CD1c-positive myeloid dendritic cell (primary cell): ENCODE data around the gene GLIS1.

Source experiments
- DNase-seq: peaks from one replicate; pipeline ENCODE4 v3.0.0-alpha.2; 2016; ENCODE audit errors: extremely low spot score

GLIS1 gene

GRCh38 chr1:53495633-53496345, 243.2 kb downstream of the GLIS1 start:
- no peak for DNase-seq

- DNase-seq: no peak
These were observed 248.6 kb downstream of the GLIS1 start for GRCh38 chr1:53490351-53490750.

DNA sequence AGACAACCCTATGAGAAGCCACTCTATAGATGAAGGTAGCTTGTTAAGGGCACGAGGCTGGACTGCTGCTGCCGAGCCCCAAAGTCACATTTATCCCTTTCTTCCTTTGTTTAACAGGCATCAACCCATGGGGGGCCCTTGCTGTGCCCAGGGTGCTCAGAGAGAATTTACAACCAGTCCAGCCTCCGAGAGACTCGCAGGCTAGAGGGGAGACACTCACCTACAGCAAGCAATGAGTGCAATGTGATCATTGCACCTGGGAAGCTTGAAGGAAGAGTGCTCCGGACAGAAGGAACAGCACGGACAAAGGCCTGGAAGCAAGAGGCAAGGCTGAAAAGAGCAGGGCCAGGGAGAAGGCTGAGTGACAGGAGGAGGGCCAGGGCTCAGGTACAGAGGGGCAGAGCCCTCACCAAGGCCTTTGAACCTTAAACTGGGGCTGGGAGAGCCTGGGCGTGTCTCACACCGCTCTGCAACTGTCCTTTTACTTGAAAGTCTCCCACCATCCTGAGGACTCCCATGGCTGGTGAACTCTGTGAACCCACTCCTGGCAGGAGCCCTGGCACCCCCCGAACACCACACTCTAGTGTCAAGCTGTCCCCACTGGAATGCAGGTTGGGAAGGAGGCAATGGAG, 252.5 kb downstream of the GLIS1 start:
- DNase-seq: no peak

GRCh38 chr1:53485478-53486394, 253.2 kb downstream of the GLIS1 start:
- peak; percentile 56 for DNase-seq

GRCh38 chr1:53484705-53485477, 254.1 kb downstream of the GLIS1 start:
- no peak for DNase-seq

- no peak for DNase-seq
These were observed 255.3 kb downstream of the GLIS1 start for GRCh38 chr1:53483656-53484055.

GRCh38 chr1:53483170-53483569, 255.8 kb downstream of the GLIS1 start:
- no peak for DNase-seq

GRCh38 chr1:53482441-53483153, 256.4 kb downstream of the GLIS1 start:
- DNase-seq: no peak

DNA sequence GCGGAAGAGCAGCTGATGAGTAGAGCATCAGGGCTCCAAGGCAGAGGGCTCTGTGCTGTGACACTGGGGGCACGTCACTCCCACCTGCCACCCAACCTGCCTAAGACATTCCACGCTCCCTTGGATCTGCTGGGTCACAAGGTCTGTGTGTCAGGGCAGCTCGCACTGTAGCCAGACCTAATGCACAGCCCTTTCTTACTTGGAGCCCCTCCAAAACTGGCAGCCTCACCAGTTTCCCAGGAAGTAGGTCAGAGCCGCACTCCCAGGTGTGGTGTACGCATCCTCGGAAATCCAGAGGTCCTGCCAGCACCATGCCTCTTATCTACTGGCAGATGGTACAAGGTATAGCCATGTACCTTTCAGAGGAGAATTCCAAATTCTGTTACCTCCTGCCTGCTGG, 257.5 kb downstream of the GLIS1 start:
- DNase-seq: no peak

DNA sequence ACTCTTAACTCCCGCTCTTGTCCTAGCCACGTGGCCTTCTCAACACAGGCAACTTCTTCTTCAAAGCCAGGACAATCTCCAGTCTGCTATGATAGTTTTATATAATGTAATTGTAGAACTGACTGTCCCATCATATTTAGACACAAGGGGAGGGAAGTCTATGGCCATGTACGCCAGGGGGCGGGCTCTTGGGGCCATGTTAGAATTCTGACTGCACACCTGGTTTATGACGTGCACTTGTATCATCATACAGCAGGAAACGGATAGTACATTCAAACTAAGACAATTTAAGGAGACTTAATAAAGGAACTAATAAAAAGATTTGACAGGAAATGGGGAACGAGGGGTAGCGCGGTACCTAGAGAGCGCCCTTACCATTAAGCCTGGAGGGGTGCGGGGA, 258.3 kb downstream of the GLIS1 start:
- no peak for DNase-seq

DNA sequence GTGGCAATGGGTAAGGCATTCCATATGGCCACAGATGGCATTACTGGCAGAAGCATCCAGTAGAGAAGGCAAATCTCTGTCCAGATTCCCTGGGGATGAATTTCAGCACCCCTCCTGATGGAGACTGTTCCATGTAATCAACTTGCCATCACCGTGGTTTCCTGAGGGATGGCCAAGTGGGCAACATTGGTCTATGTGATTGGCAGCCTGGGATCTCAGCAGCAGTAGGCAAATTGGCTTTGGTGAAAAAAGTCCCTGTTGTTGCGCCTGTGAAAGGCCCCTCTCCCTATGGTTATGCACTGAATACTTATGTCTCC, 260.5 kb downstream of the GLIS1 start:
- no peak for DNase-seq

DNA sequence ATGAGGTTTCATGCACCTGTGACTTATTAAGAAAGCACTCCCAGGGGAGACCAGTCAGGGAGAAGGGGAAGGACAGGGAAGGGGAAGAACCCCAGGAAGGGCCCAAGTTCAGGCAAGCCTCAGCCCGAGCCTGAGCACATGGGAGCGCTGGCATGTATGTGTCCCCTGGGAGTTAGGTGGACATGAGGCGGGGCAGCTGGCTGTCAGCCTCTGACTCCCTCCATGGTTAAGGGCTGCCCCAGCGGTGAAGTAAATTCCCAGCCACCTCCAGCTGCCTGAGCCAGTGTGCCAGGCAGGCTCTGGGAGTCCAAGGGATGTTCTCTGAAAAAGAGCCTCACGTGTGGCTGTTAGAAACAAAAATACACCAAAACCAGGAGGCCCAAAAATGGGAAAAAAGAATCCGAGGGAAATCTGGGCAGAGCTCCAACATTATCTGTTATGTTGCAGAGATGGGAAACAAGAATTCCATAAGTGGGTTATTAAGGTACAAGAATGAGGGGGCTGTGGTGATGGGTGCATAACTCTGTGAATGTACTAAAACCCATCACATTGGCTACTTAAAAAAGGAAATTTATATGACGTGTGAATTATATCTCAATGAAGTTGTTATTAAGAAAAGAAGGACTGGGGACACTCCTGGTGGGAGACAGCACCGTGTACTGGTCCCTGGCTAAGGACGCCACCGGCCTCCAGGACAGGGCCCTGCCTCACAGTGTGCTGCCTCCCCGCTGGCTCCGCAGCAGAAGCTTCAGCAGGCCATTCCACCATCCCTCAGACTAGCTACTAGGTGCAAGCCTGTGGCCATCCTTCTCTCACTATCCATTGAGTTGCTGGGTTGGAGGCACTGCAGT, 261.1 kb downstream of the GLIS1 start:
- DNase-seq: no peak

- no peak for DNase-seq
These were observed 262.4 kb downstream of the GLIS1 start for GRCh38 chr1:53476579-53476978.

- DNase-seq: no peak
These were observed 263.3 kb downstream of the GLIS1 start for GRCh38 chr1:53475664-53476063.

DNA sequence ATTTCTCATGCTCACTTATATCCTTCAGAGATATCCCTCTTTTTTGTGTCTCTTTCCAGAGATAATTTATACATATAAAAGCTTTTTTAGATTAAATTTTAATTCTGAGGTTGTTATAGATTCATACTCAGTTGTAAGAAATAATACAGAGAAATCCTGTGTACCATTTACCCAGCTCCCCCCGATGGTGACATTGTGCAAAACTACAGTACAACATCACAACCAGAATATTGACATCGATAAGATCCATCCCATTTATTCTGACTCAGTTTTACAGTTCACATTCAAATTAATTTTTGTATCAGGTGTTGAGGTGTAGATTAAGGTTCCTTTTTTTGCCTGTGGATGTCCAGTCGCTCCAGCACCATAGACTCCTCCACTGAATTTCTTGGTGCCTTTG, 265.5 kb downstream of the GLIS1 start:
- no peak for DNase-seq

DNA sequence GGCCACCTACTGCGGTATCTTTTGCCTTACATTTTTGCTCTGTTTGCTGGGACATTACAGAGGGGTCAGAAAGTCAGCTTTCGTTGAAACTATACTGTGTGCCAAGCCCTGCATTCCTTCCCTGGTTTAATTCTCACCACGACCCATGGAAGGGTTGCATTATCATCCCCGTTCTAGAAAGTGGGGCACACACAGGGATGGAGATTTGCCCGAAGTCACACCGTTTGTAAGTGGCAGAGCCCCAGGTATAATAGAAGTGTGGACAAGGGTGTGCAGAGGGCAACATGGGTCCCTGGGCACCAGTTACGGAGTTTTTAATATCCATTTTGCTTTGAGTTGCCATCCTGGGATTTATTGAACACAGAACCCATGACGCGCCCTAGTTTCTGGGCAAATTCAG, 268.0 kb downstream of the GLIS1 start:
- DNase-seq: no peak

DNA sequence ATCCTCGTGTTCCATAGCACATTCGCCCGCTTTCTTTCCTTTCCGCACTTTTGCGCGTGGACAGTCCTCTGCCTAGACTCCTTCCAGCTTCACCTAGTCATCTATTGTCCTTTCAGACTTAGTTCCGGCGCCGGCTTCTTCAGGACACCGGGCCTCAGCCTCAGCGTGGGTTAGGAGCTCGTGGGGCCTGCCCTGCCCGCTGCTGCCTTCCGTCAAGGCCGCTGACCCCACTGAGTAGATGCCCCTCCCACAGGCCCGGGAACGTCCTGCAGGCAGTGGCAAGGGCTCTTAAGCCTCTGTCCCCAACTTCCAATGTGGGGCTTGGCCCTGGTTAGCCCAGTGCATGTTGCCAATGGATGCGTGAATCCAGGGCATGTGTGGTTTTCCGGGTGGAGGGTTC, 268.4 kb downstream of the GLIS1 start:
- DNase-seq: no peak

DNA sequence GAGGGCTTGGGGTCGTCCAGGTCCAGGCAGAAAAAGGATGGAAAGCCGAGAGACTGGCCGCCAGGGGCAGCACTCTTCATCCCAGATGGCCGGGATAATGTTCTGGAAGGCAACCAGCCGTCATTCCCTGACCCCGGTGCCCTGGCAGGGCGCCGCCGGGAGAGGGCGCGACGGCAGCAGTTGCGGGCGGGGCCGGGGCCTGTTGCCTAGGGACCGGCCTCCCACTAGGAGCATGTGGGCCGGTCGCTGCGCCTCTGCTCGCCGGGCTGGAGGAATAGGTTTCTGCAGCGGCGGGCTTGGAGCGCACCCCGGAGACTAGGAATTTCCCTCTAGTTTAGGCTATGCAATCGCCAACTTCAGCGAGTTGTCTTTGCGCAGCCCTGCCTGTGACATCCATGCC, 268.8 kb downstream of the GLIS1 start:
- DNase-seq: no peak

- DNase-seq: no peak
These were observed 269.6 kb downstream of the GLIS1 start for GRCh38 chr1:53469373-53469772.

DNA sequence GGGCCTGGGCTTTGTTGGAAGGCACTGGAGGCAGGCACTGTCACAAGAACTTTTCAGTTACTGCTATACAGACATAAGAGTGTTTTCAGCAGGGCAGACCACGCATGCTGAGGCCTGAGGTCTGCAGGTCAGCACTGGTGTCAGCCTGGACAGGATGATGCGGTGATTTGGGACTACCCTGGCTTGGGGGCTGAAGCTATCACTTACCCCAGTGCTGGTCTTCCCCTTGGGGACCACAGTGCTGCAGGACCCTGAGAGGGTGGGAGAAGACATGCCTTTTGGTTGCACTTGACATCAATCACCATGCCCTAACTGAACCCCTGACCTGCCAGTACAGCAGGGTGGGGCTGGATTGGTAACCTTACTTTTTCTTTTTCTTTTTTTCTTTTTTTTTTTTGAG, 270.6 kb downstream of the GLIS1 start:
- no peak for DNase-seq

DNA sequence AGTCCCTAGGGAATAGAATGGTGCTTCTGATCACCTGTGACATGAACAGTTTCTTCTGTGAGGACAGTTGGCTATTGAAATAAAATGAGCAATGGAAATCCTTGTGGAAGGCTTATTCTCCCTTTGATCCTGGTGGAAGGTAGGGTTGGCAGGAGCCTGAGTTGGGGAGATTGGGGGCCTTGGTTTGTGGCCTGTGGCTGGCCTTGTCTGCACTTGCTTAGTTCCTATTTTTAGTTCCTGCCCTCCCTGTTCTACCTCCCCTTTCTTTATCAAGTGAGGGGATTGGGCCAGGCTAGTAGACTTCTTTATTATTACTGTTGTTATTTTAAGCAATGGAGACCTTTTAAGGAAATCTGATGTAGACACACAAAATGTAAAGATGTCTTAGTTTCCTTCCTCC, 271.6 kb downstream of the GLIS1 start:
- DNase-seq: no peak
